ENCODE results near the gene GRK5. TPM values are rescaled to one million over a fixed set of nuclear protein-coding genes. Genes with fewer than 3 reads are reported as not detected.

GRK5 gene
- total RNA-seq, 1 donor from 2014 or later: 68.7 TPM

DNA sequence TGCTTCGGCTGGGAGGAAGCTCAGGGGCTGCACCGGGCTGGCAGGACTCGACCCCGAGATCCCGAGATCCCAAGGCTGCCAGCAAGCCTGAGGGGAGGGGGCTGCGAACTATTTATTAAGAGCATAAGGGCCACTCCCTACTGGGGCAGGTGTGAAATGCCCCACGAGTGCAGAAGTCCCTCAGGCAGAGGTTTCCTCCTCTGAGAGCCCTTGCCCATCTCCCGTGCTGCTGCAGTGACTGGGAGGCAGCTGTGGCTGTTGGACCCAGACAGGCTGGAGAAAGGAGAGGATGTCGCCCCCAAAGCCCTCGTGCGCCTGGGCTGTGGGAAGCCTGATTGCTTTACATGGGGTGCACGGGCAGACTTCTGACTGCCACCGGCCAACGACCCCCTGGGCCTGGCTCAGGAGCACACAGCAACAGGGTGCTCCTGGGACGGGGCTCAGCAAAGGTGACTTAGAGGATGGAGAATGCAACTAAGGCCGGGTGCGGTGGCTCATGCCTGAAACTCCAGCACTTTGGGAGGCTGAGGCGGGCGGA, 295.3 kb downstream of the GRK5 start:
- TF ChIP-seq, protein P1, sequence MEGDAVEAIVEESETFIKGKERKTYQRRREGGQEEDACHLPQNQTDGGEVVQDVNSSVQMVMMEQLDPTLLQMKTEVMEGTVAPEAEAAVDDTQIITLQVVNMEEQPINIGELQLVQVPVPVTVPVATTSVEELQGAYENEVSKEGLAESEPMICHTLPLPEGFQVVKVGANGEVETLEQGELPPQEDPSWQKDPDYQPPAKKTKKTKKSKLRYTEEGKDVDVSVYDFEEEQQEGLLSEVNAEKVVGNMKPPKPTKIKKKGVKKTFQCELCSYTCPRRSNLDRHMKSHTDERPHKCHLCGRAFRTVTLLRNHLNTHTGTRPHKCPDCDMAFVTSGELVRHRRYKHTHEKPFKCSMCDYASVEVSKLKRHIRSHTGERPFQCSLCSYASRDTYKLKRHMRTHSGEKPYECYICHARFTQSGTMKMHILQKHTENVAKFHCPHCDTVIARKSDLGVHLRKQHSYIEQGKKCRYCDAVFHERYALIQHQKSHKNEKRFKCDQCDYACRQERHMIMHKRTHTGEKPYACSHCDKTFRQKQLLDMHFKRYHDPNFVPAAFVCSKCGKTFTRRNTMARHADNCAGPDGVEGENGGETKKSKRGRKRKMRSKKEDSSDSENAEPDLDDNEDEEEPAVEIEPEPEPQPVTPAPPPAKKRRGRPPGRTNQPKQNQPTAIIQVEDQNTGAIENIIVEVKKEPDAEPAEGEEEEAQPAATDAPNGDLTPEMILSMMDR (IDR thresholded peaks at IDR 0.05): no peak
- Histone ChIP-seq H3K9me3 (no peaks in the 10 kb centered on the region), H3K4me1 (no peaks in the 10 kb centered on the region), H3K27me3 (ENCODE audit: low read depth) (peaks cover 5% of the 10 kb centered on the region), H3K36me3 (no peaks in the 10 kb centered on the region), H3K27ac (peak overlapping the region; percentile 41), H3K4me3 (no peak overlapping the region)
- ATAC-seq (no peak), DNase-seq (no peak)
- intact Hi-C loops (cut with DNase I): no loop called here

DNA sequence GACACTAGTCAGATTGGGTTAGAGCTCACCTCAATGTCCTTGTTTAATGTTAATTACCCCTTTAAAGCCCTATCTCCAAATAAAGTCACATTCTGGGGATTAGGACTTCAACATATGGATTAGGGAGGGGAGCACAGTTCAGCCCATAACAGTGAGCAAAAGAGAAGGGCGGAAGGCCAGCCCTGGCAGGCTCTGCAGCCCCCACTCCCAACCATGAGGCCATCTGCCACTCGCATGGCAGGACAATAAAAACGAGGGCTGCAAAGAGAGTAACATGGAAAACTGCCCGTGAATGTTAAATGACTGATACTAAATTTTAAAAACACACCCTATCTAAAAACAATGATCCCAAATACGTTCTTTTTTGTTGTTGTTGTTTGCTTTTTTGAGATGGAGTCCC, 296.4 kb downstream of the GRK5 start:
- no peak overlapping the region for H3K4me3 ChIP-seq
- TF ChIP-seq, protein P1 (IDR thresholded peaks at IDR 0.05): no peak
- H3K36me3 ChIP-seq: no peaks in the 10 kb centered on the region
- H3K27ac ChIP-seq: no peak overlapping the region
- ATAC-seq: no peak
- H3K4me1 ChIP-seq: no peaks in the 10 kb centered on the region
- no peak for DNase-seq
- intact Hi-C loops (cut with DNase I): no loop called here
- peaks cover 5% of the 10 kb centered on the region for H3K27me3 ChIP-seq (ENCODE audit: low read depth)
- H3K9me3 ChIP-seq: no peaks in the 10 kb centered on the region

DNA sequence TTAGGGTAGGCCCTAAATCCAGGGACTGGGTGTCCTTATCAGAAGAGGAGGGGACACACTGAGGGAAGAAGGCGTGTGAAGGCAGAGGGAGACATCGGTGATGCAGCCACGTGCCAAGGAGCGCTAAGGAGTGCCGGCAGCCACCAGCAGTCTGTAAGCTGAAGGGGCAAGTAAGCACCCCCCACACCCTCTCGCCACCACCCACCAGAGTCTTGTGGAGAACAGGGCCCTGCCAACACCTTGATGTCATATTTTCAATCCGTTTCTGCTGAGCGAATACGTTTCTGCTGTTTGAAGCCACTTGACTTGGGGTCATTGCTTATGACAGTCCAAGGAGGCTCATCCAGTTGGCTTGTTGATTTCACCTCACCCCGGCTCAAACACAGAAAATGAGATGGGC, 297.3 kb downstream of the GRK5 start:
- no peak overlapping the region for H3K4me3 ChIP-seq
- H3K27ac ChIP-seq: no peak overlapping the region
- DNase-seq (no peak), ATAC-seq (no peak)
- no peaks in the 10 kb centered on the region for H3K4me1 ChIP-seq
- no peaks in the 10 kb centered on the region for H3K36me3 ChIP-seq
- TF ChIP-seq, protein P1 (IDR thresholded peaks at IDR 0.05): no peak
- intact Hi-C loops (cut with DNase I): no loop called here
- H3K9me3 ChIP-seq: no peaks in the 10 kb centered on the region
- peaks cover 5% of the 10 kb centered on the region for H3K27me3 ChIP-seq (ENCODE audit: low read depth)

DNA sequence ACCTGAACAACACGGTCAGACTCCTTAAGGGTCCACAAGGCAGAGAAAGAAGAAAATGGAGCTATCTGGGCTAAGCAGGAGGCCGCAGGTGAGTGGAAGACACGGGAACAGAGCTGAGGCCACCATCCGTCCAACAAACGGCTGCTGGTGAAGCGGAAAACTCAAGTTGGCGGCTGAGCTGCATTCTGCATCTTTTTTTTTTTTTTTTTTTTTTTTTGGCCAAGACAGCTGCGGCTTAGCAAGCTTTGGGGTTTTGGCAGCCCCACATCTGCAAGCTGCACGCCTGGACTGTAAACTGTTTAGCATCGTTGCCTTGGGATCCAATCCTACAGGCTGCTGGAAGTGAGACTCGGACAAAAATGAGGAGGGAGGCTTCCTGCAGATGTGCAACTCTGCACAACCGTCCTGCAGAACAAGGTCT, 297.8 kb downstream of the GRK5 start:
- H3K4me1 ChIP-seq: no peaks in the 10 kb centered on the region
- H3K4me3 ChIP-seq: no peak overlapping the region
- TF ChIP-seq, protein P1 (IDR thresholded peaks at IDR 0.05): no peak
- no peak overlapping the region for H3K27ac ChIP-seq
- H3K36me3 ChIP-seq: no peaks in the 10 kb centered on the region
- DNase-seq: no peak
- peaks cover 5% of the 10 kb centered on the region for H3K27me3 ChIP-seq (ENCODE audit: low read depth)
- ATAC-seq: no peak
- H3K9me3 ChIP-seq: no peaks in the 10 kb centered on the region
- intact Hi-C loops (cut with DNase I): no loop called here

Small RNAs within 50 kb of the gene (microRNA-seq; reads per million reads assigned to microRNA genes)
- not detected for gene MIR4681 (ENCODE audit: borderline number of aligned reads)

Other genes with a start within 250 kb of the GRK5 start
- gene NANOS1, start 177.9 kb upstream of the GRK5 start, total RNA-seq: 1.9 TPM
- gene EIF3A, start 126.8 kb upstream of the GRK5 start, total RNA-seq: 94.7 TPM
- 33.8 TPM for gene DENND10, start 103.5 kb upstream of the GRK5 start, total RNA-seq
- 14.6 TPM for gene SFXN4, start 41.9 kb upstream of the GRK5 start, total RNA-seq
- gene PRDX3, start 28.8 kb upstream of the GRK5 start, total RNA-seq: 82.0 TPM